H9 (cell line): ENCODE data around the gene IL12RB2. TPM values are rescaled to one million over a fixed set of nuclear protein-coding genes. Genes with fewer than 3 reads are reported as not detected.

Experiments used
- DNase-seq: peaks from one replicate; pipeline ENCODE4 v3.0.0-alpha.2; 2017
- H2AFZ ChIP-seq: one replicate; pipeline ENCODE4 v1.6.1; 2013; ENCODE audit warnings: mild to moderate bottlenecking, low read length, control low read depth, moderate library complexity
- H2AK5ac ChIP-seq: 2 replicates; pipeline ENCODE4 v1.6.1; 2013; ENCODE audit warnings: low read length, control low read depth, mixed read lengths; ENCODE audit not compliant: insufficient read length
- H2BK120ac ChIP-seq: one replicate; pipeline ENCODE4 v1.6.1; 2013; ENCODE audit warnings: low read depth, mild to moderate bottlenecking, low read length, control low read depth, inconsistent platforms; ENCODE audit not compliant: poor library complexity, severe bottlenecking
- H2BK12ac ChIP-seq: 2 replicates; pipeline ENCODE4 v1.6.1; 2013; ENCODE audit warnings: low read length, control low read depth, mixed read lengths, low read depth; ENCODE audit not compliant: insufficient read length
- H2BK15ac ChIP-seq: 2 replicates; pipeline ENCODE4 v1.6.1; 2013; ENCODE audit warnings: low read depth, low read length, control low read depth
- H2BK20ac ChIP-seq: one replicate; pipeline ENCODE4 v1.6.1; 2013; ENCODE audit warnings: low read depth, mild to moderate bottlenecking, low read length, control low read depth, inconsistent platforms; ENCODE audit not compliant: poor library complexity, severe bottlenecking
- H2BK5ac ChIP-seq: 2 replicates; pipeline ENCODE4 v1.6.1; 2013; ENCODE audit warnings: low read length, control low read depth, mixed read lengths; ENCODE audit not compliant: insufficient read length
- H3K14ac ChIP-seq: 2 replicates; pipeline ENCODE4 v1.6.1; 2013; ENCODE audit warnings: low read length, control low read depth; ENCODE audit not compliant: insufficient read depth
- H3K18ac ChIP-seq: 2 replicates; pipeline ENCODE4 v1.6.1; 2013; ENCODE audit warnings: low read depth, mild to moderate bottlenecking, mixed read lengths, low read length, control low read depth; ENCODE audit not compliant: insufficient read length
- H3K23ac ChIP-seq: 2 replicates; pipeline ENCODE4 v1.6.1; 2013; ENCODE audit warnings: low read length, control low read depth, mixed read lengths, low read depth; ENCODE audit not compliant: insufficient read length
- H3K23me2 ChIP-seq: 2 replicates; pipeline ENCODE4 v1.6.1; 2013; ENCODE audit warnings: low read depth, mild to moderate bottlenecking, mixed read lengths, low read length, control low read depth; ENCODE audit not compliant: insufficient read length, poor library complexity, severe bottlenecking
- H3K27ac ChIP-seq: 2 replicates; pipeline ENCODE4 v1.5.1; 2013; ENCODE audit warnings: low read length, control low read depth, mixed read lengths, low read depth; ENCODE audit not compliant: insufficient read length
- H3K27me3 ChIP-seq: 2 replicates; pipeline ENCODE4 v1.6.1; 2013; ENCODE audit warnings: low read length, control low read depth, inconsistent platforms; ENCODE audit not compliant: insufficient read depth
- H3K4ac ChIP-seq: 2 replicates; pipeline ENCODE4 v1.6.1; 2013; ENCODE audit warnings: low read depth, mild to moderate bottlenecking, control low read depth, inconsistent platforms, low read length, moderate library complexity
- H3K4me1 ChIP-seq: 2 replicates; pipeline ENCODE4 v1.6.1; 2013; ENCODE audit warnings: low read length, control low read depth, inconsistent platforms; ENCODE audit not compliant: insufficient read depth
- H3K4me2 ChIP-seq: 2 replicates; pipeline ENCODE4 v1.6.1; 2013; ENCODE audit warnings: low read length, control low read depth, mixed read lengths; ENCODE audit not compliant: insufficient read length, insufficient read depth
- H3K56ac ChIP-seq: 2 replicates; pipeline ENCODE4 v1.6.1; 2013; ENCODE audit warnings: low read depth, mild to moderate bottlenecking, mixed read lengths, low read length, control low read depth; ENCODE audit not compliant: insufficient read length
- H3K79me1 ChIP-seq: 2 replicates; pipeline ENCODE4 v1.6.1; 2013; ENCODE audit warnings: low read depth, mild to moderate bottlenecking, moderate library complexity, low read length, control low read depth, inconsistent platforms; ENCODE audit not compliant: insufficient read depth, poor library complexity, severe bottlenecking
- H3K79me2 ChIP-seq: 2 replicates; pipeline ENCODE4 v1.6.1; 2013; ENCODE audit warnings: low read length, control low read depth, inconsistent platforms; ENCODE audit not compliant: insufficient read depth
- H3K9ac ChIP-seq: 2 replicates; pipeline ENCODE4 v1.6.1; 2013; ENCODE audit warnings: low read length, control low read depth, mixed read lengths; ENCODE audit not compliant: insufficient read length; ENCODE audit errors: extremely low read depth
- H3K9me3 ChIP-seq: one replicate; pipeline ENCODE4 v1.6.1; 2013; ENCODE audit warnings: low read depth, low read length, inconsistent platforms; ENCODE audit not compliant: control insufficient read depth
- H3T11ph ChIP-seq: one replicate; pipeline ENCODE4 v1.6.1; 2013; ENCODE audit warnings: mild to moderate bottlenecking, low read length, control low read depth, inconsistent platforms
- H4K20me1 ChIP-seq: one replicate; pipeline ENCODE4 v1.6.1; 2013; ENCODE audit not compliant: control insufficient read depth, insufficient read length, insufficient read depth
- H4K5ac ChIP-seq: 2 replicates; pipeline ENCODE4 v1.6.1; 2013; ENCODE audit warnings: low read depth, mild to moderate bottlenecking, mixed read lengths, low read length, control low read depth; ENCODE audit not compliant: insufficient read length
- H4K8ac ChIP-seq: replicated peaks from 2 replicates; pipeline ENCODE4 v1.6.1; 2013; ENCODE audit warnings: low read length, control low read depth, mixed read lengths, low read depth; ENCODE audit not compliant: insufficient read length
- H4K91ac ChIP-seq: 2 replicates; pipeline ENCODE4 v1.6.1; 2013; ENCODE audit warnings: low read depth, mild to moderate bottlenecking, moderate library complexity, mixed read lengths, low read length, control low read depth; ENCODE audit not compliant: insufficient read length
- H3K27ac Mint-ChIP-seq, 3 experiments: 2 replicates in 2 of 3; 3 replicates in 1 of 3; pipeline ENCODE4 v1.8.0; 2020 to 2021; ENCODE audit warnings: mixed read lengths in 3 of 3, mild to moderate bottlenecking in 1 of 3, moderate library complexity in 1 of 3
- H3K27me3 Mint-ChIP-seq: 2 replicates; pipeline ENCODE4 v1.8.0; 2021; ENCODE audit warnings: low read depth, mild to moderate bottlenecking, moderate library complexity, mixed read lengths
- H3K36me3 Mint-ChIP-seq, 3 experiments: 2 replicates in 2 of 3; 3 replicates in 1 of 3; pipeline ENCODE4 v1.8.0; 2020 to 2021; ENCODE audit warnings: low read depth in 3 of 3, mixed read lengths in 3 of 3; ENCODE audit not compliant: insufficient read depth in 1 of 3
- H3K4me1 Mint-ChIP-seq, 2 experiments: 2 replicates each; pipeline ENCODE4 v1.8.0; 2020; ENCODE audit warnings: mixed read lengths in 2 of 2
- H3K4me3 Mint-ChIP-seq, 2 experiments: 2 replicates in 1 of 2; 3 replicates in 1 of 2; pipeline ENCODE4 v1.8.0; 2020 to 2021; ENCODE audit warnings: mild to moderate bottlenecking in 2 of 2, mixed read lengths in 2 of 2, moderate library complexity in 1 of 2
- H3K9me3 Mint-ChIP-seq, 2 experiments: 2 replicates in 1 of 2; 3 replicates in 1 of 2; pipeline ENCODE4 v1.8.0; 2020; ENCODE audit warnings: mild to moderate bottlenecking in 2 of 2, mixed read lengths in 2 of 2, moderate library complexity in 1 of 2
- CTCF ChIP-seq: fragments of 200-600 bp; sonication (generic); conservative IDR thresholded peaks from 3 replicates; pipeline ENCODE4 v1.8.0; 2021; ENCODE audit warnings: antibody characterized with exemption, mild to moderate bottlenecking
- WGBS: extraction: QIAGEN DNeasy Blood & Tissue Kit; methylation state at CpG from one replicate; pipeline ENCODE4 v1.1.7; 2013; ENCODE audit warnings: missing lambda C conversion rate, low lambda C conversion rate, mixed read lengths; ENCODE audit not compliant: insufficient read length; ENCODE audit errors: extremely low coverage; 5-methylcytosine and 5-hydroxymethylcytosine counted together
- total RNA-seq: library from RNA; stranded (reverse); gene quantifications from 2 replicates; pipeline ENCODE4 v1.2.1, GENCODE V29; 2021

IL12RB2 gene
- total RNA-seq, 1 experiment from 2014 or later = 0.77 TPM

- no CpG with 5 or more reads among the region's 2 CpGs for WGBS
- Mint-ChIP-seq H3K27ac (no peak overlapping the region), H3K36me3 (peaks cover 53 to 93% (median 87%) of the 10 kb centered on the region in 3 experiments; a peak in 6 of 7 replicates), H3K4me1 (peaks cover 6 to 16% of the 10 kb centered on the region in 2 experiments; a peak in 2 of 4 replicates), H3K9me3 (no peaks in the 10 kb centered on the region), H3K4me3 (no peak overlapping the region), H3K27me3 (no peaks in the 10 kb centered on the region)
- H4K20me1 ChIP-seq = no peaks in the 10 kb centered on the region
- H3T11ph ChIP-seq = no peak overlapping the region
- H3K23me2 ChIP-seq = no peaks in the 10 kb centered on the region
- no peaks in the 10 kb centered on the region for H3K9me3 ChIP-seq
- no peak overlapping the region for H3K56ac ChIP-seq
- H3K14ac ChIP-seq = no peak overlapping the region
- DNase-seq = no peak
- no peak overlapping the region for H2AK5ac ChIP-seq
- no peak overlapping the region for H2BK120ac ChIP-seq
- H3K79me1 ChIP-seq = peaks cover 7% of the 10 kb centered on the region
- H2BK5ac ChIP-seq = no peak overlapping the region
- no peak overlapping the region for H3K4me2 ChIP-seq
- H3K18ac ChIP-seq = no peak overlapping the region
- H3K9ac ChIP-seq = no peak overlapping the region
- H4K91ac ChIP-seq = no peak overlapping the region
- H3K4me1 ChIP-seq = no peaks in the 10 kb centered on the region
- H2BK20ac ChIP-seq = no peak overlapping the region
- no peak overlapping the region for H3K23ac ChIP-seq
- H3K27me3 ChIP-seq = no peaks in the 10 kb centered on the region
- no peak overlapping the region for H4K5ac ChIP-seq
- no peak overlapping the region for H2AFZ ChIP-seq
- H3K27ac ChIP-seq = no peak overlapping the region
- no peak overlapping the region for H2BK15ac ChIP-seq
- peaks cover 13% of the 10 kb centered on the region; the same call in 1 of the 2 replicates for H3K79me2 ChIP-seq
- TF ChIP-seq CTCF = no peak
- no peak overlapping the region for H4K8ac ChIP-seq
- no peak overlapping the region for H2BK12ac ChIP-seq
- H3K4ac ChIP-seq = no peak overlapping the region
Measured at GRCh38 chr1:67414574-67414973, 106.9 kb downstream of the IL12RB2 start.
